ENCODE data around the gene SMYD3. TPM values are rescaled to one million over a fixed set of nuclear protein-coding genes. Genes with fewer than 3 reads are reported as not detected.

Gene SMYD3
- total RNA-seq, 4 donors from 2014 or later = 8.4 to 25.7 (median 14.4) TPM

DNA sequence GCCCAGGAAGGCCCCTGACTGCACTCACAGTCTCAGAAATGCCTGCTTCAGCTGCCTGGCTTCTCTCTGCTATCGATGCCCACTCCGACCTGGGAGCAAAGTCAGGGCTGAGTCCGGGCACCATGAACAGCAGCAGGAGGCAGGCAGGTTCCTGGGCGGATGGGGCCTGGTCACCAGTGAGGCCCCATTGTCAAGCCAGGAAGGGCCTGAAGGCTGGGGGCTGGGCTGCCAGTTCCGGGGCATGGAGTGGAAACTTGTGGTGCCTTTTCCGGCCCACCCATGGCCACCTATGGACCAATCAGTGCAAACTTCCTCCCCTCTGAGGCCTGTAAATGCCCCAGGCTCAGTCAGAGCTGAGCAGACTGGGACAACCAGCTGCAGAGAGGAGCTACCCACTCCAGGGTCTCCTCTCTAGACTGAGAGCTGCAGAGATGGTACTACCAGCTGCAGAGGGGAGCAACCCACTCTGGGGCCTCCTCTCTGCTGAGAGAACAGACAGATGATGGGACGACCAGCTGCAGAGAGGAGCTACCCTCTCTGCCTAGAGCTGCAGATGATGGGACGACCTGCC, 286.5 kb downstream of the SMYD3 start:
- WGBS, 2 donors = 90 to 93% methylated on average over 4 to 7 of the region's 8 CpGs
- H3K4me3 ChIP-seq (ENCODE audit: low read depth, poor library complexity, severe bottlenecking) = no peak overlapping the region
- intact Hi-C loops (cut with DNase I; ENCODE audit: low total_unique reads) = no loop called here
- no peak for DNase-seq (ENCODE audit: low spot score in 2 of 2)
- no peak for TF ChIP-seq POLR2A (IDR thresholded peaks at IDR 0.05)
- TF ChIP-seq, protein P1, sequence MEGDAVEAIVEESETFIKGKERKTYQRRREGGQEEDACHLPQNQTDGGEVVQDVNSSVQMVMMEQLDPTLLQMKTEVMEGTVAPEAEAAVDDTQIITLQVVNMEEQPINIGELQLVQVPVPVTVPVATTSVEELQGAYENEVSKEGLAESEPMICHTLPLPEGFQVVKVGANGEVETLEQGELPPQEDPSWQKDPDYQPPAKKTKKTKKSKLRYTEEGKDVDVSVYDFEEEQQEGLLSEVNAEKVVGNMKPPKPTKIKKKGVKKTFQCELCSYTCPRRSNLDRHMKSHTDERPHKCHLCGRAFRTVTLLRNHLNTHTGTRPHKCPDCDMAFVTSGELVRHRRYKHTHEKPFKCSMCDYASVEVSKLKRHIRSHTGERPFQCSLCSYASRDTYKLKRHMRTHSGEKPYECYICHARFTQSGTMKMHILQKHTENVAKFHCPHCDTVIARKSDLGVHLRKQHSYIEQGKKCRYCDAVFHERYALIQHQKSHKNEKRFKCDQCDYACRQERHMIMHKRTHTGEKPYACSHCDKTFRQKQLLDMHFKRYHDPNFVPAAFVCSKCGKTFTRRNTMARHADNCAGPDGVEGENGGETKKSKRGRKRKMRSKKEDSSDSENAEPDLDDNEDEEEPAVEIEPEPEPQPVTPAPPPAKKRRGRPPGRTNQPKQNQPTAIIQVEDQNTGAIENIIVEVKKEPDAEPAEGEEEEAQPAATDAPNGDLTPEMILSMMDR (IDR thresholded peaks at IDR 0.05) = no peak

DNA sequence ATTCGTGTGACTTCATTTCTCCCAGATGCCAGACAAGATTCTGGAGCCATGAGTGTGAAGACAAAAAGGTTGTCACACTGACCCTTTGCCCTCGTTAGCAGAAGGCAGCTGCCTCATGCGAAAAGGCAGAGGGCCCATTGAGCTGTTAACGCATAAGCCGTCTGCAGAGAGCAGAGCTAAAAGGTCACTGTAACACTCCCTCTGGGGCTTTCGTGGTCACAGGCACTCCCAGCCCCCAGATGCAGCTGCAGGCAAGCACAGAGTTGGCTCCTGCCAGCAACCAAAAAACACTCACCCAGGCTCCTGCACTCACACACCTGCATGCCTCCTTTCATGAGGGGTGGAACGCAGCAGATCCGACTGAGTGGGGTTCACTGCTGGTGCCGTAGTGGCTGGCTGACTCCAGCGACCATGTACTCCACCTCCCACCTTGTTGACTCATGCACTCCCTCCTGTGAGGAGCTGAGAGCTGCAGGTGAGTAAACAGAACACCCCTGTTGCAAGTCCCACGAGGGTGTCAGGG, 287.5 kb downstream of the SMYD3 start:
- 83 to 86% methylated on average over 11 of the region's 11 CpGs for WGBS, 2 donors
- no peak for DNase-seq (ENCODE audit: low spot score in 2 of 2)

DNA sequence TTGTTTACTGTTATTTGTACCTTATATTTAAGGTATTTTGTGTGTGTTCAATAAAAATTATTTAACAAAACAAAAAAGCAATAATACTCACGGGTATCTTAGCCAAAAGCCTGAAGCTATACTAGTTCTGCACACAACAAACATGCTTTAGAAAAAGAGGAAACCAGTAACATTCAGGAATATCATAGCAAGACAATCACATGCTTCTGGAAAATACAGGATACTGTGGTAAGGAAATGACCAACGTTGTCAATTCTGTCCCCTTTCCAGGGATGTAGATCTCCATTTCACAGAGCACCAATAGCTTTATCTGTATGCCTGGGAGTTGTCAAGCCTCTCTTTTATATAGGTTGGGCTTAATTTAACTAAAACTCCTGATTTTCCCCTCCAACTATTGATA, 288.4 kb downstream of the SMYD3 start:
- intact Hi-C loops (cut with DNase I; ENCODE audit: low total_unique reads) = no loop called here
- no peak for DNase-seq (ENCODE audit: low spot score in 2 of 2)
- H3K4me3 ChIP-seq (ENCODE audit: low read depth, poor library complexity, severe bottlenecking) = no peak overlapping the region
- 43 to 49% methylated on average over 2 of the region's 2 CpGs for WGBS, 2 donors
- TF ChIP-seq POLR2A (IDR thresholded peaks at IDR 0.05) = no peak
- TF ChIP-seq, protein P1 (IDR thresholded peaks at IDR 0.05) = no peak

More for the DNA sequence above, 287.5 kb downstream of the SMYD3 start:
- no peak for TF ChIP-seq POLR2A (IDR thresholded peaks at IDR 0.05)
- TF ChIP-seq, protein P1 (IDR thresholded peaks at IDR 0.05) = no peak
- intact Hi-C loops (cut with DNase I; ENCODE audit: low total_unique reads) = no loop called here
- H3K4me3 ChIP-seq (ENCODE audit: low read depth, poor library complexity, severe bottlenecking) = no peak overlapping the region

DNA sequence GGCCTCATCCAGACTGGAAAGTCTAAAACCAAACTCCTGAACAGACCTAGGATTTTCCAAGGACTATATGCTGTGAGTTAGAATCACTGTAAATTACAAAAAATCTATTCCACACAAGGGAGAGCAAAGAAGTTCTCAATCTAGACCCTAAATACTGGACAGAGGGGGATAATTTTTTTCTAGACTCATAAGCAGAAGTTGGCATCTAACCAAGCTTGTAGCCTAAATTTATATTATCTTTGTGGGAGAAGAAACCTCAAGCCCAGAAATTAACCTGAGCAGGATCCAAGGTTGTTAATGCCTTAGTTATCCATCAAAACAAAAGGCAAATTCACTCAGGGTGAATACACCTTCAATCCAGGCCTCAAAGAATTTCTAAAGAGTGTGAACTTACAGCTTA, 290.2 kb downstream of the SMYD3 start:
- TF ChIP-seq, protein P1 (IDR thresholded peaks at IDR 0.05) = no peak
- no peak for TF ChIP-seq POLR2A (IDR thresholded peaks at IDR 0.05)
- no peak for DNase-seq (ENCODE audit: low spot score in 2 of 2)
- H3K4me3 ChIP-seq (ENCODE audit: low read depth, poor library complexity, severe bottlenecking) = no peak overlapping the region
- intact Hi-C loops (cut with DNase I; ENCODE audit: low total_unique reads) = no loop called here

DNA sequence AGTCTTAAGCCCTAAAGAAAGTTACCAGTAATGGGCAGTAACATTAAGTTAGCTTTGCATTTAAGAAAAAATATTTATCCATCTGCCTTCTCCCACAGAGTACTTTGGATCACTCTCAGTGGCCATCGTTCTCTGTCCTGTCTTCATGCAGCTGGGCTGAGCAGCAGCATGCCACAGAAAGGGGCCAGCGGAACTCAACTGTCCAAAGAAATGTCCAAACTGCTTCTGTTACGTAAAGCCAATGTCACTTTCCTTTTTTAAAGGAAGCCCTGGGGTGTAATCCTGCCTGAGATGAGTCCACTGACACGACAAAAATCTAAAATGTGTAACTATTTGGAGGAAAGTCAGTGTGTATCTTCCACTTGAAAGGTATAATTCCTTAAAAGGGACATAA, 291.6 kb downstream of the SMYD3 start:
- H3K4me3 ChIP-seq (ENCODE audit: low read depth, poor library complexity, severe bottlenecking) = no peak overlapping the region
- DNase-seq (ENCODE audit: low spot score in 2 of 2) = no peak
- WGBS, 2 donors = 67 to 70% methylated on average over 4 of the region's 4 CpGs
- intact Hi-C loops (cut with DNase I; ENCODE audit: low total_unique reads) = no loop called here
- no peak for TF ChIP-seq POLR2A (IDR thresholded peaks at IDR 0.05)
- TF ChIP-seq, protein P1 (IDR thresholded peaks at IDR 0.05) = no peak
